H1 (cell line): ENCODE measurements around the gene ADCY3.

Source experiments
- ASH2L ChIP-seq: fragments of 200-600, 300-600 bp; sonication (generic); IDR thresholded peaks from one replicate; pipeline ENCODE4 v1.7.1; 2017; ENCODE audit warnings: low read length
- CREB1 ChIP-seq: IDR thresholded peaks from 2 replicates; pipeline ENCODE4 v1.6.1; 2012; ENCODE audit warnings: inconsistent platforms
- CTCF ChIP-seq, 3 experiments: IDR thresholded peaks; 1 replicate in 2 of 3; 2 replicates in 1 of 3; pipeline versions ENCODE4 v1.5.1 to v1.6.1; 2011; ENCODE audit warnings: low read length in 3 of 3, mild to moderate bottlenecking in 3 of 3, inconsistent platforms in 2 of 3, low read depth in 1 of 3, moderate library complexity in 1 of 3; ENCODE audit not compliant: insufficient read depth in 1 of 3; ENCODE audit errors: control extremely low read depth in 1 of 3
- EP300 ChIP-seq, 2 experiments: IDR thresholded peaks; 1 replicate in 1 of 2; 2 replicates in 1 of 2; pipeline ENCODE4 v1.6.1; 2011 to 2012; ENCODE audit warnings: low read depth in 2 of 2, low read length in 2 of 2, mild to moderate bottlenecking in 2 of 2, borderline replicate concordance in 1 of 2, inconsistent platforms in 1 of 2, moderate library complexity in 1 of 2
- JUND ChIP-seq: IDR thresholded peaks from 2 replicates; pipeline ENCODE4 v1.6.1; 2011; ENCODE audit warnings: mild to moderate bottlenecking, improper control_type of control experiment, low read length
- MAX ChIP-seq: IDR thresholded peaks from 2 replicates; pipeline ENCODE4 v1.6.1; 2012; ENCODE audit warnings: inconsistent platforms
- POLR2A ChIP-seq, 2 experiments: IDR thresholded peaks; 1 replicate in 1 of 2; 2 replicates in 1 of 2; pipeline ENCODE4 v1.6.1; 2011; ENCODE audit warnings: low read depth in 2 of 2, low read length in 2 of 2, mild to moderate bottlenecking in 2 of 2; ENCODE audit errors: control extremely low read depth in 1 of 2
- RAD21 ChIP-seq, 2 experiments: IDR thresholded peaks in 1 of 2; conservative IDR thresholded peaks in 1 of 2; 2 replicates each; pipeline ENCODE4 v1.6.1; 2011; ENCODE audit warnings: low read depth in 2 of 2, low read length in 2 of 2, improper control_type of control experiment in 1 of 2, inconsistent platforms in 1 of 2, mild to moderate bottlenecking in 1 of 2, moderate library complexity in 1 of 2
- RFX5 ChIP-seq: IDR thresholded peaks from 2 replicates; pipeline ENCODE4 v1.6.1; 2011; ENCODE audit warnings: low read depth, low read length, improper control_type of control experiment, borderline replicate concordance
- SIN3A ChIP-seq, 2 experiments: IDR thresholded peaks in 1 of 2; conservative IDR thresholded peaks in 1 of 2; 2 replicates each; pipeline ENCODE4 v1.6.1; 2011 to 2012; ENCODE audit warnings: low read length in 2 of 2, improper control_type of control experiment in 1 of 2, low read depth in 1 of 2, mild to moderate bottlenecking in 1 of 2
- TAF1 ChIP-seq: IDR thresholded peaks from 2 replicates; pipeline ENCODE4 v1.6.1; 2011; ENCODE audit warnings: mild to moderate bottlenecking, low read depth, low read length
- TEAD4 ChIP-seq: IDR thresholded peaks from 2 replicates; pipeline ENCODE4 v1.6.1; 2012; ENCODE audit warnings: low read depth, low read length, inconsistent platforms, mixed read lengths
- USF2 ChIP-seq: IDR thresholded peaks from 2 replicates; pipeline ENCODE4 v1.6.1; 2011; ENCODE audit warnings: low read length, improper control_type of control experiment
- YY1 ChIP-seq: IDR thresholded peaks from 2 replicates; pipeline ENCODE4 v1.6.1; 2011; ENCODE audit warnings: low read depth, mild to moderate bottlenecking, low read length

GRCh38 chr2:24929230-24929629 is 9.2 kb upstream of the ADCY3 start:
- TF ChIP-seq CTCF (IDR thresholded peaks at IDR 0.05; ENCODE audit: control extremely low read depth in 1 of 3, insufficient read depth in 1 of 3, low read depth in 1 of 3, low read length in 3 of 3), result no peak
- no peak for TF ChIP-seq CREB1
- TF ChIP-seq RAD21 (IDR thresholded peaks at IDR 0.05 in 1 of 2, conservative IDR thresholded peaks at IDR 0.05 in 1 of 2; ENCODE audit: low read depth in 2 of 2, low read length in 2 of 2), result peak in 1 of 2 experiments; percentile 13; a peak in 1 of 4 replicates
- TF ChIP-seq RFX5, result no peak
- no peak for TF ChIP-seq JUND
- no peak for TF ChIP-seq ASH2L
- TF ChIP-seq EP300 (IDR thresholded peaks at IDR 0.05; ENCODE audit: borderline replicate concordance in 1 of 2, low read depth in 2 of 2, low read length in 2 of 2), result no peak
- no peak for TF ChIP-seq MAX
- no peak for TF ChIP-seq POLR2A (IDR thresholded peaks at IDR 0.05; ENCODE audit: control extremely low read depth in 1 of 2, low read depth in 2 of 2, low read length in 2 of 2)
- TF ChIP-seq USF2, result no peak
- TF ChIP-seq YY1, result no peak
- TF ChIP-seq SIN3A (conservative IDR thresholded peaks at IDR 0.05 in 1 of 2, IDR thresholded peaks at IDR 0.05 in 1 of 2; ENCODE audit: low read depth in 1 of 2, low read length in 2 of 2), result no peak
- no peak for TF ChIP-seq TEAD4
- no peak for TF ChIP-seq TAF1
